GM19099 (cell line): ENCODE measurements around the gene SOCS3.
A peak's percentile ranks its signal among the peaks of the same experiment; 100 is the strongest.

Source experiments
- POLR2A ChIP-seq: IDR thresholded peaks from 3 replicates; pipeline ENCODE4 v1.6.1; 2011; ENCODE audit warnings: low read depth; ENCODE audit not compliant: insufficient read length; ENCODE audit errors: extremely low read depth

The SOCS3 gene, protein sequence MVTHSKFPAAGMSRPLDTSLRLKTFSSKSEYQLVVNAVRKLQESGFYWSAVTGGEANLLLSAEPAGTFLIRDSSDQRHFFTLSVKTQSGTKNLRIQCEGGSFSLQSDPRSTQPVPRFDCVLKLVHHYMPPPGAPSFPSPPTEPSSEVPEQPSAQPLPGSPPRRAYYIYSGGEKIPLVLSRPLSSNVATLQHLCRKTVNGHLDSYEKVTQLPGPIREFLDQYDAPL

DNA sequence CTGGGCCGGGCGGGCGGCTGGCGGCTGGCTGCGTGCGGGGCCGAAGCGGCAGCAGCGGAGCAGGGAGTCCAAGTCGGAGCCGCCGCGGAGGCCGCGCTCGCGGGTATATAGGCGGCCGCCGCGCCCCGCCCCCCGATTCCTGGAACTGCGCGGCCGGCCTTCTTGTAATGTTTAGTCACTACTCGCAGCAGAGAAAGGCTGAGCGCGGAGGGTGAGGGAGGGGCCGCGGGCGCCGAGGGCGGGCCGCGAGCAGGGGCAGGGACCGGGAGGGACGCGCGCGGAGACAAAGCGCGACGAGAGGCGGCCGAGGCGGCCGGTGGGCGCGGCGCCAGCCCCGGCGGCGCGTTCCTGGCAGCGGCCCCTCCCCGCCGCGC, at the start of gene SOCS3:
Gene SOCS3, minus strand, starts transcription at position 81 of the 374 bp plus-strand sequence. CDS start 982 bp downstream, outside the sequence.
- TF ChIP-seq POLR2A: peak; percentile 87

DNA sequence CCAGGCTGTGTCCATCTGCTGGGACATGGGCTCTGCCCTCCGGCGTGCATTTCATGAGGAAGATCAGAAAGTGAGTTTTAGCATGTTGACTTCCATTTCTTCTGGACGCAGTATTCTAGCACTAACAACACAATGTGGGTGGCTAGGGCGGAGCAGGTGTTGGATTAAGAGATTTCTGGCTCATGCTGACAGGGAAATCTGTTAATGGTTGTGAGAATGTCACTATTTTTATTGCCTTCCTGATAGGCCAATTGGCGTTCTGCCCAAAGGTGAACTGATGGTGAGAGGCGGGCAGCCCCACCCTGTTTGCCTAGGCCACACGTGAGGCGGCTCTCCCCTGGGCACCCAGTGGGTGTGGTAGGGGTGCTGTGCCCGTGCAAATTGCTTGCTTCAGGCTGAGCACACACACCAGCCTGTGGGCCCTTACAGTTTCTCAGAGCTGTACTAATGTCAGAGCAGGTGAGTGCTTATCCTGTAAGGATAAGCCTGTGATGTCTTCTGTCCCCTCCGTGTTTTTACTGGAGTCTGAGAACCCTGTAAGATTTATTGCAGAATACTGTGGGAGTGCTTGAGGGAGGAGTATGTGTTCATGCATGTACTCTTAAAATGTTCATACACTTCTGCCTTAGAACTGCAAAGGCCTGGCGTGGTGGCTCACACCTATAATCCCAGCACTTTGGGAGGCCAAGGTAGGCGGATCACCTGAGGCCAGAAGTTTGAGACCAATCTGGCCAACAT, 49.5 kb upstream of the SOCS3 start:
- TF ChIP-seq POLR2A: no peak

DNA sequence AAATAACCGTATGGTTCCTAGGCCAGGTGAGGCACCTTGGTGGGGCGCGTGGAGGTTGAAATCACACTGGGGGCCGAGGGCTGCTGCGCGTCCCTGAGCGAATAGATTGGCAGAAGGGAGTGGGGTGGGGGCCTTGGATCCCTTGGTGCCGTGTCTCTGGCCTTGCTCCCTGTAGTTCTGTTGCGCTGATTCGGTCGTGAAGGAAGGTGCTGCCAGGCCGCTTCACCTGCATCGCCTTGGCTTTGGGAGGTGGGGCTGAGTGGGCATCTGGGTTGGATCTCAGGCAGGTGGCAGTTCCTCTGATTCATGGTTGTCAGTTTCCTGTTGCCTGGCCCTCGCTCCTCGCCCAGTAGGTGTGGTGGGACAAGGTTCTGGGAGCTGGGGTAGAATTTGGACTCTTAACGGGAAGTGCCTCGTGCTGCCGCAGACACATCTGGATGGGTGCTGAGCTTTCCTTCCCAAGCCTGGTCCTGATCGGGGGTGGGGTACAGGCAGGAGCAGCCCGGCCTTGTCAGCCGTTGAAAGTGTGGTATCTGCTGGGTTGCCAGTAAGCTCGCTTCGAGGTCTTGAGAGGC, 48.7 kb upstream of the SOCS3 start:
- TF ChIP-seq POLR2A: no peak

DNA sequence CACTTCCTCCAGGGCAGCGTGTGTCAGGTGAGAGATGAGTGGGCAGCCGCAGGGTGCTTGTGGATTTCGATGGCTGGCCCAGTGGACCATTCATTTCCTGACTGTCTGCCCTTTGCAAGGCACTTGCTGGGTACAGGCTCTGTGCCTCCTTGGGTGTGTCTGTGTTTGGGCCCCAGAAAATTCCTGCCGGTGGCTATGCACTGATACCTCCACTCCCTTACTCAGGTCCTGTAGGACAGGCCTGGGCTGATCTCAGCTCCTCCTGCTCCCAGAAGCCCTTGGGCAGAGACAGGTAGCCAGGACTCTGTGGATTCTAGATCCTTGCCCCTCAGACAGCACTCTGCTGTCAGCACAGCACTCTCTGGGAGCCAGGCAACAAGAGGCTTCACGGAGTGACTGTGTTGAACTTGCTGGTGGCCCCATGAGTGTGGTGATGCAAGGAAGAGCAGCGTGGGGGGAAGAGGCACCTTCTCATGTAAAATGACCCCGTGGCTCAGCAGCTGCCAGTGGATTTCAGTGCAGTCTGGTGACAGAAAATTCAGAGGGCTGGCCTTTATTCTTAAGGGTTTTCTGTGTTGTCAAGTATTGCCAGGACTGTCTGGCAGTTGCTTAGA, 47.6 kb upstream of the SOCS3 start:
- no peak for TF ChIP-seq POLR2A

DNA sequence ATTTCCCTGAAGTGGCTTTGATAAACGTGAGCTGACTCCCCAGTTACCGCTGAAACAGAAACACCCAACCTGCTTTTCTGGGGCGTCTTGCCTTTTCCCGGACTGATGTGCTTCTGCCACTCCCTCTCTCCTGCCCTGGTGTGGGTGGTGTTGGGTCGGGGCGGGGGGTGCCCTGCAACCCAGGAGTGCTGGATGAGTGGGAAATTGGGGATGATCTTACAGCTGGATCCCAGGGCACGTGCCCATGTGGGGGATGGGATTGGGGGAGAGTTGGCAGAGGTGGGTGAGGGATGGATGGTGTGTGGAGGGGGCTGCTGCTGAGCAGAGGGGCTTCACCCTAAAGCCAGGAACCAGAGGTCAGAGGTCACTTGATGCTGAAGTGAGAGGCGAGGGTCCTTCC, 47.0 kb upstream of the SOCS3 start:
- no peak for TF ChIP-seq POLR2A

DNA sequence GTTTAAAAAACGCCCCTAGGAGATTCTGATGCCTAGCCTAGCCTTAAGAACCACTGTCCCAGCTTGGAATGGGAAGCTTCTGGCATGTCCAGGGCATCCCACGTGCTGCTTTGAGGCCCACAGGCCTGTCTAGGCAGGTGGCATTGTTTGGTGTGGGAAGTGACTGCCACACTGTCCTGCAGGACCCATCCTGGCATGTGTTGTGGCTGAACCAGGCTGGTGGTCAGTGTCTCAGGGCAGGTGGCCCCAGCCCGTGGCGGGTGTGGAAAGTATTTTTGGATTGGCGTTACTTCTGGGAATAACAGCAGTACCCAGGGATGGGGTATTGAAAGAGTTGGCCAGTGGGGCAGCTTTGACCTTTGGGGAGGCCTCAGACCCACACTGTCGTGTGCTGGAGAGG, 46.5 kb upstream of the SOCS3 start:
- no peak for TF ChIP-seq POLR2A

DNA sequence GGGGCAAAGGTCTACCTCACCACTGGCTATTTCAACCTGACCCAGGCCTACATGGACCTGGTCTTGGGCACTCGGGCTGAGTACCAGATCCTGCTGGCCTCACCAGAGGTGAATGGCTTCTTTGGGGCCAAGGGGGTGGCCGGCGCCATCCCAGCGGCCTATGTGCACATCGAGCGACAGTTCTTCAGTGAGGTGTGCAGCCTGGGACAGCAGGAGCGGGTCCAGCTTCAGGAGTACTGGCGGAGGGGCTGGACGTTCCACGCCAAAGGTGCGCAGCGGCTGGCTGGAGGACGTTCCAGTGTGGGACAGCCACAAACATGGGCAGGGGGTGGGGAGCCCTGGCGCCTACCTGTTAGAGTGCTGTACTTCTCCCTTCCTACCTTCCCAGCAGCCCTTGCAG, 43.9 kb upstream of the SOCS3 start:
- TF ChIP-seq POLR2A: no peak

DNA sequence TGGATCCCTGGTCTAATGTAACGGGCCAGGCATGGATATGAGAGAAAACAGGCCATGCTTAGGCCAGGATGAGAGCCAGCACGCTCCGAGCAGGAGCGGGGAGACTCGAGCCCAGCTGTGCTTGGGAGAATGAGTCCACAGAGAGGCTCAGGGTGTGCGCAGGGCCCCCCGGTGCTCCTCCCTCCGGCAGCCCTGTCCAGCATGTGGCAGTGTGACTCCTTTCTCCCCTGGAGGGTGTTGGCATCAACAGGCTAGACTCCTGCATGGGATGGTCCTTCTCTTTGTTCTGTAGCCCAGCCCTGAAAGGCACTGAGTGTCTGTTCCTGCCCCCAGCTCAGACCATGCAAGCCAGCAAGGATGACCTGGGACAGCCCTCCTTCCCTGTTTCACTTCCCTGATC, 42.0 kb upstream of the SOCS3 start:
- no peak for TF ChIP-seq POLR2A

- no peak for TF ChIP-seq POLR2A
Observed at GRCh38 chr17:78401246-78401645, 41.4 kb upstream of the SOCS3 start.

DNA sequence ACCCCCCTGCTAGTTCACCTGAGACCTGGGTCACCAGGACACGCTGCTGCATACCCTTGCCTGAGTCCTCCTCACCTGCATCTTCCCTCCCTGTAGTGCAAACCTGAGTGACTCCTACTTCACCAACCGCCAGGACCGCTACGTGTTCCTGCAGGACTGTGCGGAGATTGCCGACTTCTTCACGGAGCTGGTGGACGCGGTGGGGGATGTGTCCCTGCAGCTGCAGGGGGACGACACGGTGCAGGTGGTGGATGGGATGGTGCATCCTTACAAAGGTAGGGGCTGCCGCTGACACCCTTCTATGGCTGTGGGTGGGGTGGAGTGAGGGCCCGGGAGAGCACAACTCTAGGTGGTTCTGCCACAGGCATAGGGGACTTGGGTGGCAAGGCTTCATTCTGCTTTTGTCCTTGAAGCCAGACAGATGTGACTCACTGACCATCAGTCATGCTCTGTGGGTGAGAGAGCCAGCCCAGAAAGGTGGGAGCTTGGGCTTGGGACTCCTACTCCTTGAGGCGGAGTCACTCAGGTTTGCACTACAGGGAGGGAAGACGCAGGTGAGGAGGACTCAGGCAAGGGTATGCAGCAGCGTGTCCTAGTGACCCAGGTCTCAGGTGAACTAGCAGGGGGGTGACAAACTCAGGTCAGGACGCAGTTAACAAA, 40.8 kb upstream of the SOCS3 start:
- no peak for TF ChIP-seq POLR2A

GRCh38 chr17:78399693-78400144, 39.8 kb upstream of the SOCS3 start:
- no peak for TF ChIP-seq POLR2A

DNA sequence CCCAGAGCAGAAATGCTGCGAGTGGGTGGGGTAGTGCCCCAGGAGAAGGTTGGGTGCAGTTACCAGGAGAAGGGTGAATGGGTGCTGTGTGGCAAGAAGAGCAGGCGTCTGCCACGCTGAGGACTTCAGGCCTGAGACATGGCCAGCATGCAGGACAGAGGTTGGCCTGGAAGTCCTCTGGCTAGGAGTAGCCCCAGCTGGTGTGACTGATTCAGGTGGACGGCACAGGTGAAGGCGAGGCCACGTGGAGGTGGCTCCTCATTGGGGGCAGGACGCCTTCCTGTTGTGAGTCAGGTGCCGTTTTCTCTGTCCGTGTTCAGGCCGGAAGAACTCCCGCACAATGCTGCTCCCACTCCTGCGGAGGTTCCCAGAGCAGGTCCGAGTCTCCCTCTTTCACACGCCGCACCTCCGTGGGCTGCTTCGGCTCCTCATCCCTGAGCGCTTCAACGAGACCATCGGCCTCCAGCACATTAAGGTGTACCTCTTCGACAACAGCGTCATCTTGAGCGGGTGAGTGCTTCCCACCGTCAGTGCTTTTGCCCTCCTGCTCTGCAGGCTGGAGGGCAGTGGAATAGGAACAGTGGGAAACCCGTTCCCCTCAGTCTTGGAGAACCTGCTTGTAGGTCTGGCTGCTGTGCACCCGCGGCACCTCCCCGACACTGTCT, 39.3 kb upstream of the SOCS3 start:
- no peak for TF ChIP-seq POLR2A

- TF ChIP-seq POLR2A: no peak
Observed at GRCh38 chr17:78398390-78398789, 38.5 kb upstream of the SOCS3 start.

- no peak for TF ChIP-seq POLR2A
Observed at GRCh38 chr17:78397681-78398101, 37.8 kb upstream of the SOCS3 start.
